ENCODE measurements around the gene CNN1.

CNN1 gene

GRCh38 chr19:11538232-11539036, at the start of gene CNN1:
CNN1 (plus strand) TSS chr19:11538851; CDS start chr19:11538928, 77 bp downstream.
- Histone ChIP-seq H3K9ac (ENCODE audit: low read length) (no peak within 1 kb of the TSS), H3K4me1 (ENCODE audit: low read length) (peaks cover 3% of the 10 kb centered on the region; the same call in 1 of the 2 replicates), H3K27me3 (replicated peaks; ENCODE audit: insufficient read depth, low read length) (peaks cover 43% of the 10 kb centered on the region), H3K79me2 (ENCODE audit: low read length) (no peaks in the 10 kb centered on the region), H3K27ac (ENCODE audit: low read length) (no peak within 1 kb of the TSS), H3K9me3 (replicated peaks; ENCODE audit: insufficient read depth, low read length) (no peaks in the 10 kb centered on the region), H3F3A (ENCODE audit: insufficient read depth, low read length) (peaks cover 8% of the 10 kb centered on the region; the same call in 1 of the 2 replicates), H2AFZ (ENCODE audit: low read length) (no peak within 1 kb of the TSS), H4K20me1 (ENCODE audit: insufficient read depth, low read length) (no peaks in the 10 kb centered on the region), H3K4me2 (ENCODE audit: low read depth, low read length) (no peak within 1 kb of the TSS), H3K4me3 (ENCODE audit: low read length) (no peak within 1 kb of the TSS), H3K9me2 (replicated peaks; ENCODE audit: insufficient read depth, low read length) (no peaks in the 10 kb centered on the region), H3K36me3 (replicated peaks; ENCODE audit: insufficient read depth, low read length) (no peaks in the 10 kb centered on the region)
- TF ChIP-seq EZH2 (optimal IDR thresholded peaks at IDR 0.05; ENCODE audit: low read depth, low read length) (no peak), CTCF (IDR thresholded peaks at IDR 0.05; ENCODE audit: low read length) (no peak), EZH2phosphoT487 (IDR thresholded peaks at IDR 0.05; ENCODE audit: low read length) (no peak)
- no peak for DNase-seq

GRCh38 chr19:11489378-11489777, 49.3 kb upstream of the CNN1 start:
- H3K27ac ChIP-seq (ENCODE audit: low read length), result no peak overlapping the region
- no peaks in the 10 kb centered on the region for H3K27me3 ChIP-seq (replicated peaks; ENCODE audit: insufficient read depth, low read length)
- H3K9me2 ChIP-seq (replicated peaks; ENCODE audit: insufficient read depth, low read length), result no peaks in the 10 kb centered on the region
- no peaks in the 10 kb centered on the region for H3K36me3 ChIP-seq (replicated peaks; ENCODE audit: insufficient read depth, low read length)
- no peak for DNase-seq
- TF ChIP-seq CTCF (IDR thresholded peaks at IDR 0.05; ENCODE audit: low read length) (no peak), EZH2phosphoT487 (IDR thresholded peaks at IDR 0.05; ENCODE audit: low read length) (no peak), EZH2 (optimal IDR thresholded peaks at IDR 0.05; ENCODE audit: low read depth, low read length) (no peak)
- H3K4me1 ChIP-seq (ENCODE audit: low read length), result no peaks in the 10 kb centered on the region
- H2AFZ ChIP-seq (ENCODE audit: low read length), result no peak overlapping the region
- H3K9ac ChIP-seq (ENCODE audit: low read length), result no peak overlapping the region
- no peaks in the 10 kb centered on the region for H3K9me3 ChIP-seq (replicated peaks; ENCODE audit: insufficient read depth, low read length)
- H4K20me1 ChIP-seq (ENCODE audit: insufficient read depth, low read length), result no peaks in the 10 kb centered on the region
- no peaks in the 10 kb centered on the region for H3F3A ChIP-seq (ENCODE audit: insufficient read depth, low read length)
- no peak overlapping the region for H3K4me2 ChIP-seq (ENCODE audit: low read depth, low read length)
- H3K79me2 ChIP-seq (ENCODE audit: low read length), result no peaks in the 10 kb centered on the region
- H3K4me3 ChIP-seq (ENCODE audit: low read length), result no peak overlapping the region

GRCh38 chr19:11494634-11495285, 43.9 kb upstream of the CNN1 start:
- Histone ChIP-seq H3K27ac (ENCODE audit: low read length) (no peak overlapping the region), H3K27me3 (replicated peaks; ENCODE audit: insufficient read depth, low read length) (no peaks in the 10 kb centered on the region), H3K9ac (ENCODE audit: low read length) (no peak overlapping the region), H3F3A (ENCODE audit: insufficient read depth, low read length) (no peaks in the 10 kb centered on the region), H3K36me3 (replicated peaks; ENCODE audit: insufficient read depth, low read length) (no peaks in the 10 kb centered on the region), H4K20me1 (ENCODE audit: insufficient read depth, low read length) (no peaks in the 10 kb centered on the region), H3K9me2 (replicated peaks; ENCODE audit: insufficient read depth, low read length) (no peaks in the 10 kb centered on the region), H2AFZ (ENCODE audit: low read length) (no peak overlapping the region), H3K9me3 (replicated peaks; ENCODE audit: insufficient read depth, low read length) (no peaks in the 10 kb centered on the region), H3K4me3 (ENCODE audit: low read length) (no peak overlapping the region), H3K4me2 (ENCODE audit: low read depth, low read length) (no peak overlapping the region), H3K79me2 (ENCODE audit: low read length) (no peaks in the 10 kb centered on the region), H3K4me1 (ENCODE audit: low read length) (no peaks in the 10 kb centered on the region)
- no peak for DNase-seq
- no peak for TF ChIP-seq EZH2 (optimal IDR thresholded peaks at IDR 0.05; ENCODE audit: low read depth, low read length)
- TF ChIP-seq EZH2phosphoT487 (IDR thresholded peaks at IDR 0.05; ENCODE audit: low read length), result no peak
- no peak for TF ChIP-seq CTCF (IDR thresholded peaks at IDR 0.05; ENCODE audit: low read length)
